Ishikawa (cell line): ENCODE measurements around the gene NECTIN1.

Source experiments
- CEBPB ChIP-seq: IDR thresholded peaks from 2 replicates; pipeline ENCODE4 v1.6.1; 2012
- CREB1 ChIP-seq: IDR thresholded peaks from 2 replicates; pipeline ENCODE4 v1.6.1; 2012; ENCODE audit warnings: low read depth
- EGR1 ChIP-seq: IDR thresholded peaks from 2 replicates; pipeline ENCODE4 v1.6.1; 2012
- EP300 ChIP-seq: IDR thresholded peaks from 2 replicates; pipeline ENCODE4 v1.6.1; 2012; ENCODE audit warnings: borderline replicate concordance
- FOXM1 ChIP-seq: IDR thresholded peaks from 2 replicates; pipeline ENCODE4 v1.6.1; 2012; ENCODE audit warnings: low read depth, borderline replicate concordance
- MAX ChIP-seq: IDR thresholded peaks from 2 replicates; pipeline ENCODE4 v1.6.1; 2012
- NFIC ChIP-seq: IDR thresholded peaks from 2 replicates; pipeline ENCODE4 v1.6.1; 2012
- RAD21 ChIP-seq: IDR thresholded peaks from 2 replicates; pipeline ENCODE4 v1.6.1; 2012; ENCODE audit warnings: low read depth
- REST ChIP-seq: IDR thresholded peaks from 2 replicates; pipeline ENCODE4 v1.6.1; 2012; ENCODE audit warnings: low read depth, mild to moderate bottlenecking
- TAF1 ChIP-seq: IDR thresholded peaks from 2 replicates; pipeline ENCODE4 v1.6.1; 2012; ENCODE audit warnings: low read depth, mild to moderate bottlenecking
- TCF12 ChIP-seq: IDR thresholded peaks from 2 replicates; pipeline ENCODE4 v1.6.1; 2012; ENCODE audit warnings: low read depth
- TEAD4 ChIP-seq: IDR thresholded peaks from 2 replicates; pipeline ENCODE4 v1.6.1; 2012
- USF1 ChIP-seq: IDR thresholded peaks from 2 replicates; pipeline ENCODE4 v1.6.1; 2012
- YY1 ChIP-seq: IDR thresholded peaks from 2 replicates; pipeline ENCODE4 v1.6.1; 2012; ENCODE audit warnings: low read depth
- ZBTB7A ChIP-seq: IDR thresholded peaks from 2 replicates; pipeline ENCODE4 v1.6.1; 2012; ENCODE audit warnings: low read depth

NECTIN1 gene

DNA sequence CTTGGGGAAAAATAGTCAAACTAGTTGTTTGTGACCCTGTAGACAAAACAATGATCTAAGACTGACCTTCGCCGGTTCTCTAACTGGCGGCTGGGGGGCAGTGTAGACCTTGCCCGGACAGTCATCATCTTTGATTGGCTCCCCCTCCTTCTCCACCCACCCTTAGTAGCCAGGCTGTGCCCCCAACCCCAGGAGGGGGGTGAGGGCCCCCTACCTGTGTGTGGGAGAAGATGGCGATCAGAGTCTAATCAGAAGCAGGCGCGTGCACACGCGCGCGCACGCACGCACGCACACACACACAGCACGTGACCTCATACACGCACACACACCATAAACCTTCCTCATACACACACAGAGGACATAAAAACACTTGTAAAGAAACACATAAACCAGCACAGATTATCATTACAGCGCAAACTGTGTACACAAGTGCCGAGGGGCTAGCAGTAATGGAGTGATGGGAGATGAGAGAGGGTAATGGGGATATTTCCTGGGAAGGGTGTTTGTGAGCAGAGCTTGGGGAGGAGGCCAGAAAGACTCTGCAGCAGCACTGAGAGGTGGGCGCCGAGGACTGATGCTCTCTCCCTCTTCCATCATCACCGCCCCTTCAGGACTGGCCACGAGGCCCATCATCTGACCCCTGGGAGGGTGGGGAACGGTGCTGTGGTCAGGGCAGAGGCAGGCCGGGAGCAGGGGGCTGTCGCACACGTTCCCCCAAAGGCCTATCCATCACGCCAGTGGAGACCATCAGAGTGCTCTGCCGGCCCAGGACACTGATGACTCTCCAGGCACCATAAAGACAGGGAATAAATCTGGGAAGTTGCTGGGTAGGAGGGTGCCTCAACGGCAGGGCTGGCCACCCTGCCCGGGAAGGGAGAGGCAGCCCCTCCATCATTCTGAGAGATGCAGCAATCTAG lies 12.2 kb downstream of the NECTIN1 start:
- TF ChIP-seq EP300 = no peak
- TF ChIP-seq TAF1 = no peak
- TF ChIP-seq MAX = no peak
- no peak for TF ChIP-seq CEBPB
- no peak for TF ChIP-seq NFIC
- no peak for TF ChIP-seq EGR1
- no peak for TF ChIP-seq TEAD4
- TF ChIP-seq FOXM1 = no peak
- no peak for TF ChIP-seq CREB1
- no peak for TF ChIP-seq USF1
- TF ChIP-seq RAD21 = no peak
- TF ChIP-seq ZBTB7A = no peak
- TF ChIP-seq REST = no peak
- no peak for TF ChIP-seq YY1
- TF ChIP-seq TCF12 = no peak

DNA sequence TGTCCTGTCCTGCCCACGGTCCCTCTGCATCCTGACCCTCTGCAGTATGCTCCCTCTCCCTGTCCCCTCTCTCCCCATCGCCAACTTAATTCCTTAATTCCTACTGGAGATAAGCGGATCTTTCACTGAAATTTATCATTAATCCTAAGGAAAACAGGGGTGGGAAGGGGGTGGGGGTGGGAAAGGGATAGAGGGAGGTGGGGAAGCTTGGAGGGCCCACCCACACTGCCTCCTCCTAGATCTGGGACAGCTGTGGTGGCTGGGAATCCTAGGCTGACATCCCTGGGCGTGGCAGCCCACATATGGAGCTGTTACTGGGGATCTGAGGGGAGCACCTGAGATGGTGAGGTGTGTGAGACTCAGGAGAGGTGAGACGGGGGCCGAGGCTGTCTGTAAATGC lies 14.4 kb downstream of the NECTIN1 start:
- TF ChIP-seq CREB1 (no peak), MAX (no peak), CEBPB (no peak), ZBTB7A (no peak), TAF1 (no peak), TEAD4 (no peak), TCF12 (no peak), REST (no peak), EP300 (no peak), EGR1 (no peak), RAD21 (no peak), FOXM1 (no peak), YY1 (no peak), USF1 (no peak), NFIC (no peak)

DNA sequence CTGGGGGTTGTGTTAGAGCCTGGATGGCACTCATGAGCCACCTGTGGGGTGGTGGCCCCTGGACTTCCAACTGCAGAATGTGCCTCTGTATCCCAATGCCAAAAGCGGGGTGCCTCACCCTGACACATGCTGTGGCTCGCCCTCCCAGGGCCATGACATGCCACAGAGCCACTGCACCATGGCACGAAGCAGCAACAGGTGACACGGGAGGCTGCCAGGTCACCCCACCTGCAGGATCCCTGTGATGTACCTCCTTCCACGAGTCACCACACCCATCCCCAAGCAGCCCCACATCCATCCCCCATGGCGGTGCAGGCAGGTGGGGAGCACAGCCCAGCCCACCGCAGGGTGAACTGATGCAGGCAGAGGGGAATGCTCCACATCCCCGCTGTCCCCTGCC lies 14.8 kb downstream of the NECTIN1 start:
- TF ChIP-seq TCF12 (no peak), NFIC (no peak)

GRCh38 chr11:119713359-119714040 lies 15.5 kb downstream of the NECTIN1 start:
- TF ChIP-seq NFIC = no peak
- TF ChIP-seq ZBTB7A = no peak
- TF ChIP-seq YY1 = no peak
- no peak for TF ChIP-seq TAF1
- TF ChIP-seq USF1 = no peak
- TF ChIP-seq RAD21 = no peak
- TF ChIP-seq REST = no peak
- no peak for TF ChIP-seq FOXM1
- TF ChIP-seq CREB1 = no peak
- TF ChIP-seq EGR1 = no peak
- TF ChIP-seq TEAD4 = no peak
- no peak for TF ChIP-seq TCF12
- TF ChIP-seq CEBPB = no peak
- no peak for TF ChIP-seq MAX
